Upper lobe of right lung (tissue), 1 donor: ENCODE results near the gene PTPN9. TPM values are rescaled to one million over a fixed set of nuclear protein-coding genes. Genes with fewer than 3 reads are reported as not detected.

ENCODE experiments used
- ATAC-seq: fragments of 200-7000 bp; cut with Tn5 transposase; one replicate; pipeline ENCODE4 v1.9.1; 2020; ENCODE audit warnings: mild to moderate bottlenecking, moderate library complexity
- DNase-seq: peaks from one replicate; pipeline ENCODE4 v3.0.0-alpha.2; 2020
- H3K27ac ChIP-seq: fragments of 200-600 bp; one replicate; pipeline ENCODE4 v1.8.0; 2022
- H3K27me3 ChIP-seq: fragments of 200-600 bp; one replicate; pipeline ENCODE4 v1.8.0; 2022; ENCODE audit warnings: mild to moderate bottlenecking
- H3K36me3 ChIP-seq: fragments of 200-600 bp; one replicate; pipeline ENCODE4 v1.8.0; 2022
- H3K4me1 ChIP-seq: fragments of 200-600 bp; one replicate; pipeline ENCODE4 v1.8.0; 2022
- H3K4me3 ChIP-seq: fragments of 200-600 bp; one replicate; pipeline ENCODE4 v1.8.0; 2022; ENCODE audit warnings: mild to moderate bottlenecking
- H3K9me3 ChIP-seq: fragments of 200-600 bp; one replicate; pipeline ENCODE4 v1.8.0; 2022
- intact Hi-C: fragments of 100-400 bp; cut with DNase I; formaldehyde crosslinking; loops from one replicate; pipeline ENCODE4 v1.11.0; 2022
- total RNA-seq: library from RNA; stranded (reverse); fragmentation: NEBNext Ultra II Directional; extraction: Animal tissue kit (Norgen Biotek cat#: 25700); gene quantifications from one replicate; pipeline ENCODE4 v1.2.1, GENCODE V29; 2021
- TF ChIP-seq, protein P1 (sequence below): fragments of 200-600 bp; IDR thresholded peaks from one replicate; pipeline ENCODE4 v1.8.0; 2022; ENCODE audit warnings: antibody characterized with exemption
- donor health status: DM: no; HTN: yes; CAD: no; lungs with severe emphysema.

Gene PTPN9
- total RNA-seq, 1 donor from 2014 or later = 26.0 TPM

DNA sequence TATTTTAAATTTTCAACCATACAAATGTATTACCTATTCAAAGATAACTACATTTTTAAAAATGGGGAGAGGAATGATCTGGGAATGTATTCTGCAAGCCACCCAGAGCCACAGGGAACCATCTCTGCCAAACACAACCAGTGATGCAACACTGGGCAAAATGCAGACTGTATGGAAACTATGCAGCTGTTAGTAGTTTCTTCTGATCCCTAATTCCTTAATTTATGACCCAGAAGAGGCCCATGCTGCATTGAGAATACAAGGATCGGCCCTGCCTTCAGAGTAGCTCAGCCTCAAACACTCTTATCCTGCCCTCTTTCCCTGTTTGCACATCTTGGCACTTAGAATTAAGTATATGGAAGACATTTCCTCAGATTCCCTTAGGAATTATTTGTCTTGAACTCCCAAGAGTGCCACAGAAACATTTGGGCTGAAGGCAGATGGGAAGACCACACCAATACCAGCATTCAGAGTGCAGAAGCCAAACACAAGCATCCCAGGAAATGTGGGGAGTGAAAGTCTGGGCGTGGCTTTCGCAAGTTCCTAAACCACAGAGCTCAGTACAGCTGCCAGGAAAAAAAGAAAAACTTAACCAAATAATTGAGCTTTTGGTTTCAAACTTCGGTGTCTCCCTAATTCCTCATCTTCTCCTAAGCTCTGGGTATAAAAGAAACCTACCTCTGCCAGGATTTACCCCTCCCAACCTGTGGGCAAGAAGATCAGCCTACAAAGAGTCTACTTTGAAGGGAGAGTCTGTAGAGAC lies 41.1 kb upstream of the PTPN9 start:
- peak overlapping the region; percentile 12 for H3K4me3 ChIP-seq
- peak overlapping the region; percentile 72 for H3K27ac ChIP-seq
- intact Hi-C loops = no loop called here
- peaks cover 21% of the 10 kb centered on the region for H3K4me1 ChIP-seq
- H3K36me3 ChIP-seq = peaks cover 50% of the 10 kb centered on the region
- no peak for DNase-seq
- no peaks in the 10 kb centered on the region for H3K9me3 ChIP-seq
- ATAC-seq = peak; percentile 40
- TF ChIP-seq, protein P1, sequence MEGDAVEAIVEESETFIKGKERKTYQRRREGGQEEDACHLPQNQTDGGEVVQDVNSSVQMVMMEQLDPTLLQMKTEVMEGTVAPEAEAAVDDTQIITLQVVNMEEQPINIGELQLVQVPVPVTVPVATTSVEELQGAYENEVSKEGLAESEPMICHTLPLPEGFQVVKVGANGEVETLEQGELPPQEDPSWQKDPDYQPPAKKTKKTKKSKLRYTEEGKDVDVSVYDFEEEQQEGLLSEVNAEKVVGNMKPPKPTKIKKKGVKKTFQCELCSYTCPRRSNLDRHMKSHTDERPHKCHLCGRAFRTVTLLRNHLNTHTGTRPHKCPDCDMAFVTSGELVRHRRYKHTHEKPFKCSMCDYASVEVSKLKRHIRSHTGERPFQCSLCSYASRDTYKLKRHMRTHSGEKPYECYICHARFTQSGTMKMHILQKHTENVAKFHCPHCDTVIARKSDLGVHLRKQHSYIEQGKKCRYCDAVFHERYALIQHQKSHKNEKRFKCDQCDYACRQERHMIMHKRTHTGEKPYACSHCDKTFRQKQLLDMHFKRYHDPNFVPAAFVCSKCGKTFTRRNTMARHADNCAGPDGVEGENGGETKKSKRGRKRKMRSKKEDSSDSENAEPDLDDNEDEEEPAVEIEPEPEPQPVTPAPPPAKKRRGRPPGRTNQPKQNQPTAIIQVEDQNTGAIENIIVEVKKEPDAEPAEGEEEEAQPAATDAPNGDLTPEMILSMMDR = no peak
- no peaks in the 10 kb centered on the region for H3K27me3 ChIP-seq

DNA sequence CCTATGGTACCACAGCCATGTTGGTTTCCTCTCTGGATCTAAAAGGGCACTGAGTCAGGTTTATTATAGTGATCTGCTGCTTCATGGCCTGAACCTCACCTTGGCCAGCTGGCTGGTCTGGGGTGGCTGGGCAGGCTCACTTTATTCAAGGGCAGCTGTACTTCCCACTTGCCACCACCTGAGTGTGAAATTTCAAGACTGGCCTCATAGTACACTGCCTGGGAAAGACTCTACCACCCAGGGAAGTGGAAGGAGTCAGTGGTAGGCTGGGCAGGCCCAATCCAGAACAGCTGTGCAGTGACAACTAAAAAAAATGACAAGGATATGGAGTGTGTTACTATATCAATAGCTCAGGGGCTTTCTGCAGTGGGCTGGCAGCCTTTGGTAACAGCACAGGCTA lies 37.7 kb upstream of the PTPN9 start:
- TF ChIP-seq, protein P1 = no peak
- peaks cover 21% of the 10 kb centered on the region for H3K4me1 ChIP-seq
- H3K27ac ChIP-seq = no peak overlapping the region
- H3K27me3 ChIP-seq = no peaks in the 10 kb centered on the region
- no peaks in the 10 kb centered on the region for H3K9me3 ChIP-seq
- DNase-seq = no peak
- no peak overlapping the region for H3K4me3 ChIP-seq
- ATAC-seq = no peak
- intact Hi-C loops = no loop called here
- peaks cover 76% of the 10 kb centered on the region for H3K36me3 ChIP-seq

DNA sequence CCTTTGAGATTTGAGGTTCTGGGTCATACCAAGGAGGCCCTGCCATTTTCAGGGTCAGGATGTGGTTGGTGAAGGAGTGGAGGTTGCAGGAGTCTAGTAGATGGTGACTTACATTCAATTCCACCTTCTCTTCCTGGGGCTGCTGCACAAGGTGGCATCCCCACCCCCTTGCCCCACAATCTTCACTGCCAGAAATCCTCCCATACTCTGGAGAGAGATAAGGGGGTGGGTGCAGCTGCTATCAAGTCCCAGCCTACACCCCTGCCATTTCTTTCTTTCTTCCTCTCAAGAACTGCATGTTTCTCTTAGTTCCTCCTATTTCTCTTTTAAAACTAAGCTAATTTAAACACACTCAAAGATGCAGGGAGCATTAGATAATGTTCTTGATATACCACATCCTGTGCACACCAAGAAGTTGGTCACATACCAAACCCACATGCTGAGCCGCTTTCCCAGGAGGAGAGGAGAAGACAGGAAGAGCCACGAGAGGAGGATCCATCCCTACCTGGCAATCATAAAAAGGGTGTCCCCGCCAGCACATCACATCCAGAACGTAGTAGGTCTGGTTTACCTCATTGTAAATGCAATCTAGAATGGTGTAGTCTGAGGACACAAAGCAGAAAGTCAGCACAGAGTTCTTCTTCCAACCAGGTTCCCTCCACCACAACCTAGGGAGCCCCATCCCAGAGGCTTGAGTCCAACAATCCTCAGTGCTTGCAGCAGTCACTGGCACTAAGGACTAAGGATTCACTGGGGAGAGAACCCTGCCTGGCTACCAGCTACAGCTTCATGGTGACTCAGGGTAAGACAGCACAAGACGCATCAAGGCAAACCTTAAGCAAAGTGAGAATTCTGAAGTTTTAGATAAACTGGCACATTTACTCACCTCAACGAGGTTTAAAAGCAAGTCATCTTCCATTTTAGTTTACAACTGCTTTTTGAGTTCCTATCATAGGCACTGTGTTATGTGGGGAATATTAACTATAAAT lies 27.9 kb upstream of the PTPN9 start:
- TF ChIP-seq, protein P1 = no peak
- H3K27me3 ChIP-seq = no peaks in the 10 kb centered on the region
- DNase-seq = peak; percentile 2
- peak overlapping the region; percentile 17 for H3K27ac ChIP-seq
- H3K36me3 ChIP-seq = peaks cover 68% of the 10 kb centered on the region
- no peaks in the 10 kb centered on the region for H3K4me1 ChIP-seq
- intact Hi-C loops = no loop called here
- no peak overlapping the region for H3K4me3 ChIP-seq
- no peaks in the 10 kb centered on the region for H3K9me3 ChIP-seq
- no peak for ATAC-seq

DNA sequence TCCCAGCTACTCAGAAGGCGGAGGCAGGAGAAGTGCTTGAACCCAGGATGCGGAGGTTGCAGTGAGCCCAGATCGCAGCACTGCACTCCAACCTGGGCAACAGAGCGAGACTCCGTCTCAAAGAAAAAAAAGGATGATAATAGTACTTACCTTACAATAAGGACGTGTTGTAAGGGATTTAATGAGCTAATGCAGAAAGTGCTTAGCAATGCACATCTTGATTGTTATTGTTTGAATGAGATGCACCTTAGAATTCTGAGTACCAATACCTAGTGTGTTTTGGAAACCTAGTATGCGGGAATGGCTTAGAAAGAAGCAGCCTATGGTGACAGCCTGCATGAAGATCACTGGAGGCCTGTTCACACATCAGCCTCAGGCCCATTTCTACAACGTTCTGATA lies 26.9 kb upstream of the PTPN9 start:
- TF ChIP-seq, protein P1 = no peak
- no peak for ATAC-seq

DNA sequence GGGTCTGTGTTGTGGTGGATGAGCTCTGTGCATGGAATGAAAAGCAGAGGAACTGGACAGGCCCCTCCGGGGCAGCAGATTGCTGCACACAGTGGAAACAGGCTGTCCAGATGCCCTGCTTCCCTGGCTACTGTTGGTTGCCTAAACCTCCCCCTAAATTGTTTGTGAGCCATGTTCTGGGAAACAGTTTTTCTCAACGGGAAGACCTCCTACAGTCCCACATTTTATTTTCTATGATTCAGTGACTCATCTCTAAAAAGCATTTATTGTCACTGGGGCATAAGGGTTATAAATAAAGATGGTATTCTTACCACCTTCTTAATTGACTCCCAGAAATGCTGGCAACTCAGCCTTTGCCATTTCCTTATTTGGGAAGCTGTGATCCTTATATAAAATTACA lies 20.3 kb upstream of the PTPN9 start:
- Histone ChIP-seq H3K36me3 (peaks cover 42% of the 10 kb centered on the region), H3K4me1 (peaks cover 22% of the 10 kb centered on the region), H3K9me3 (no peaks in the 10 kb centered on the region), H3K27me3 (no peaks in the 10 kb centered on the region), H3K27ac (no peak overlapping the region), H3K4me3 (no peak overlapping the region)
- DNase-seq = no peak
- TF ChIP-seq, protein P1 = no peak
- intact Hi-C loops = no loop called here
- ATAC-seq = no peak

More for the DNA sequence above, 26.9 kb upstream of the PTPN9 start:
- Histone ChIP-seq H3K4me1 (no peaks in the 10 kb centered on the region), H3K27me3 (no peaks in the 10 kb centered on the region), H3K27ac (peak overlapping the region; percentile 17), H3K36me3 (peaks cover 71% of the 10 kb centered on the region), H3K9me3 (no peaks in the 10 kb centered on the region), H3K4me3 (no peak overlapping the region)
- intact Hi-C loops = no loop called here
- DNase-seq = no peak
